ENCODE measurements around the gene RPL36. TPM values are rescaled to one million over a fixed set of nuclear protein-coding genes. Genes with fewer than 3 reads are reported as not detected.

Gene RPL36
- total RNA-seq, 1 donor from 2014 or later, result 634 TPM

GRCh38 chr19:5672708-5673459 is 17.2 kb upstream of the RPL36 start:
- Histone ChIP-seq H3K27me3 (ENCODE audit: control insufficient read depth in 3 of 3, insufficient read depth in 3 of 3, low read length in 3 of 3) (no peaks in the 10 kb centered on the region), H3K27ac (ENCODE audit: low read depth, low read length) (no peak overlapping the region), H3K9me3 (ENCODE audit: control insufficient read depth in 3 of 3, low read length in 3 of 3) (no peaks in the 10 kb centered on the region), H3K4me1 (ENCODE audit: control insufficient read depth in 3 of 3, insufficient read depth in 3 of 3, low read length in 3 of 3) (peaks cover 11 to 28% (median 16%) of the 10 kb centered on the region in 3 donors), H3K36me3 (ENCODE audit: control insufficient read depth in 3 of 3, insufficient read depth in 3 of 3, low read length in 3 of 3) (peaks cover 14 to 21% (median 18%) of the 10 kb centered on the region in 3 donors), H3K9ac (ENCODE audit: low read depth in 1 of 3, low read length in 3 of 3) (no peak overlapping the region), H3K4me3 (ENCODE audit: low read length in 3 of 3) (no peak overlapping the region)

GRCh38 chr19:5673752-5674151 is 16.3 kb upstream of the RPL36 start:
- peaks cover 11 to 28% (median 16%) of the 10 kb centered on the region in 3 donors for H3K4me1 ChIP-seq (ENCODE audit: control insufficient read depth in 3 of 3, insufficient read depth in 3 of 3, low read length in 3 of 3)
- no peaks in the 10 kb centered on the region for H3K9me3 ChIP-seq (ENCODE audit: control insufficient read depth in 3 of 3, low read length in 3 of 3)
- no peaks in the 10 kb centered on the region for H3K27me3 ChIP-seq (ENCODE audit: control insufficient read depth in 3 of 3, insufficient read depth in 3 of 3, low read length in 3 of 3)
- H3K27ac ChIP-seq (ENCODE audit: low read depth, low read length), result no peak overlapping the region
- H3K36me3 ChIP-seq (ENCODE audit: control insufficient read depth in 3 of 3, insufficient read depth in 3 of 3, low read length in 3 of 3), result peaks cover 16 to 21% (median 19%) of the 10 kb centered on the region in 3 donors
- no peak overlapping the region for H3K4me3 ChIP-seq (ENCODE audit: low read length in 3 of 3)
- H3K9ac ChIP-seq (ENCODE audit: low read depth in 1 of 3, low read length in 3 of 3), result no peak overlapping the region

- no peak overlapping the region for H3K27ac ChIP-seq (ENCODE audit: low read depth, low read length)
- H3K9me3 ChIP-seq (ENCODE audit: control insufficient read depth in 3 of 3, low read length in 3 of 3), result no peaks in the 10 kb centered on the region
- peaks cover 6 to 11% (median 9%) of the 10 kb centered on the region in 3 donors for H3K36me3 ChIP-seq (ENCODE audit: control insufficient read depth in 3 of 3, insufficient read depth in 3 of 3, low read length in 3 of 3)
- no peak overlapping the region for H3K4me3 ChIP-seq (ENCODE audit: low read length in 3 of 3)
- peaks cover 19 to 36% (median 23%) of the 10 kb centered on the region in 3 donors for H3K4me1 ChIP-seq (ENCODE audit: control insufficient read depth in 3 of 3, insufficient read depth in 3 of 3, low read length in 3 of 3)
- no peaks in the 10 kb centered on the region for H3K27me3 ChIP-seq (ENCODE audit: control insufficient read depth in 3 of 3, insufficient read depth in 3 of 3, low read length in 3 of 3)
- no peak overlapping the region for H3K9ac ChIP-seq (ENCODE audit: low read depth in 1 of 3, low read length in 3 of 3)
Measured at GRCh38 chr19:5674714-5675113, 15.4 kb upstream of the RPL36 start.

GRCh38 chr19:5676105-5676771 is 13.9 kb upstream of the RPL36 start:
- no peaks in the 10 kb centered on the region for H3K9me3 ChIP-seq (ENCODE audit: control insufficient read depth in 3 of 3, low read length in 3 of 3)
- H3K4me3 ChIP-seq (ENCODE audit: low read length in 3 of 3), result peak overlapping the region in 2 of 3 donors; percentile 13 to 38
- peak overlapping the region; percentile 23 for H3K27ac ChIP-seq (ENCODE audit: low read depth, low read length)
- peaks cover 6 to 8% (median 8%) of the 10 kb centered on the region in 3 donors for H3K36me3 ChIP-seq (ENCODE audit: control insufficient read depth in 3 of 3, insufficient read depth in 3 of 3, low read length in 3 of 3)
- H3K9ac ChIP-seq (ENCODE audit: low read depth in 1 of 3, low read length in 3 of 3), result peak overlapping the region in 1 of 3 donors; percentile 54
- no peaks in the 10 kb centered on the region for H3K27me3 ChIP-seq (ENCODE audit: control insufficient read depth in 3 of 3, insufficient read depth in 3 of 3, low read length in 3 of 3)
- H3K4me1 ChIP-seq (ENCODE audit: control insufficient read depth in 3 of 3, insufficient read depth in 3 of 3, low read length in 3 of 3), result peaks cover 24 to 47% (median 29%) of the 10 kb centered on the region in 3 donors

- Histone ChIP-seq H3K4me1 (ENCODE audit: control insufficient read depth in 3 of 3, insufficient read depth in 3 of 3, low read length in 3 of 3) (peaks cover 27 to 52% (median 31%) of the 10 kb centered on the region in 3 donors), H3K9ac (ENCODE audit: low read depth in 1 of 3, low read length in 3 of 3) (peak overlapping the region in 1 of 3 donors; percentile 54), H3K4me3 (ENCODE audit: low read length in 3 of 3) (peak overlapping the region in 1 of 3 donors; percentile 38), H3K27ac (ENCODE audit: low read depth, low read length) (peak overlapping the region; percentile 23), H3K27me3 (ENCODE audit: control insufficient read depth in 3 of 3, insufficient read depth in 3 of 3, low read length in 3 of 3) (no peaks in the 10 kb centered on the region), H3K36me3 (ENCODE audit: control insufficient read depth in 3 of 3, insufficient read depth in 3 of 3, low read length in 3 of 3) (peaks cover 5 to 7% (median 6%) of the 10 kb centered on the region in 3 donors), H3K9me3 (ENCODE audit: control insufficient read depth in 3 of 3, low read length in 3 of 3) (no peaks in the 10 kb centered on the region)
Measured at GRCh38 chr19:5676772-5677105, 13.4 kb upstream of the RPL36 start.

GRCh38 chr19:5677136-5677535 is 13.0 kb upstream of the RPL36 start:
- H3K4me1 ChIP-seq (ENCODE audit: control insufficient read depth in 3 of 3, insufficient read depth in 3 of 3, low read length in 3 of 3), result peaks cover 27 to 55% (median 31%) of the 10 kb centered on the region in 3 donors
- H3K27ac ChIP-seq (ENCODE audit: low read depth, low read length), result no peak overlapping the region
- no peak overlapping the region for H3K9ac ChIP-seq (ENCODE audit: low read depth in 1 of 3, low read length in 3 of 3)

GRCh38 chr19:5677580-5677979 is 12.5 kb upstream of the RPL36 start:
- Histone ChIP-seq H3K9me3 (ENCODE audit: control insufficient read depth in 3 of 3, low read length in 3 of 3) (no peaks in the 10 kb centered on the region), H3K36me3 (ENCODE audit: control insufficient read depth in 3 of 3, insufficient read depth in 3 of 3, low read length in 3 of 3) (peaks cover 5 to 7% (median 6%) of the 10 kb centered on the region in 3 donors), H3K27ac (ENCODE audit: low read depth, low read length) (no peak overlapping the region), H3K4me1 (ENCODE audit: control insufficient read depth in 3 of 3, insufficient read depth in 3 of 3, low read length in 3 of 3) (peaks cover 27 to 55% (median 31%) of the 10 kb centered on the region in 3 donors), H3K4me3 (ENCODE audit: low read length in 3 of 3) (no peak overlapping the region), H3K9ac (ENCODE audit: low read depth in 1 of 3, low read length in 3 of 3) (peak overlapping the region in 1 of 3 donors; percentile 33), H3K27me3 (ENCODE audit: control insufficient read depth in 3 of 3, insufficient read depth in 3 of 3, low read length in 3 of 3) (no peaks in the 10 kb centered on the region)

More at GRCh38 chr19:5677136-5677535, 13.0 kb upstream of the RPL36 start:
- H3K27me3 ChIP-seq (ENCODE audit: control insufficient read depth in 3 of 3, insufficient read depth in 3 of 3, low read length in 3 of 3), result no peaks in the 10 kb centered on the region
- H3K9me3 ChIP-seq (ENCODE audit: control insufficient read depth in 3 of 3, low read length in 3 of 3), result no peaks in the 10 kb centered on the region
- H3K4me3 ChIP-seq (ENCODE audit: low read length in 3 of 3), result no peak overlapping the region
- peaks cover 5 to 7% (median 6%) of the 10 kb centered on the region in 3 donors for H3K36me3 ChIP-seq (ENCODE audit: control insufficient read depth in 3 of 3, insufficient read depth in 3 of 3, low read length in 3 of 3)

- Histone ChIP-seq H3K27ac (ENCODE audit: low read depth, low read length) (no peak overlapping the region), H3K9ac (ENCODE audit: low read depth in 1 of 3, low read length in 3 of 3) (peak overlapping the region in 1 of 3 donors; percentile 33), H3K27me3 (ENCODE audit: control insufficient read depth in 3 of 3, insufficient read depth in 3 of 3, low read length in 3 of 3) (no peaks in the 10 kb centered on the region), H3K4me3 (ENCODE audit: low read length in 3 of 3) (no peak overlapping the region), H3K36me3 (ENCODE audit: control insufficient read depth in 3 of 3, insufficient read depth in 3 of 3, low read length in 3 of 3) (peaks cover 5 to 7% (median 6%) of the 10 kb centered on the region in 3 donors), H3K4me1 (ENCODE audit: control insufficient read depth in 3 of 3, insufficient read depth in 3 of 3, low read length in 3 of 3) (peaks cover 27 to 55% (median 29%) of the 10 kb centered on the region in 3 donors), H3K9me3 (ENCODE audit: control insufficient read depth in 3 of 3, low read length in 3 of 3) (no peaks in the 10 kb centered on the region)
Measured at GRCh38 chr19:5678071-5678718, 11.9 kb upstream of the RPL36 start.

GRCh38 chr19:5679289-5680083 is 10.6 kb upstream of the RPL36 start:
- no peaks in the 10 kb centered on the region for H3K27me3 ChIP-seq (ENCODE audit: control insufficient read depth in 3 of 3, insufficient read depth in 3 of 3, low read length in 3 of 3)
- no peaks in the 10 kb centered on the region for H3K9me3 ChIP-seq (ENCODE audit: control insufficient read depth in 3 of 3, low read length in 3 of 3)
- H3K9ac ChIP-seq (ENCODE audit: low read depth in 1 of 3, low read length in 3 of 3), result peak overlapping the region; percentile 97 to 99 (median 99)
- peaks cover 27 to 55% (median 29%) of the 10 kb centered on the region in 3 donors for H3K4me1 ChIP-seq (ENCODE audit: control insufficient read depth in 3 of 3, insufficient read depth in 3 of 3, low read length in 3 of 3)
- peaks cover 5 to 7% (median 6%) of the 10 kb centered on the region in 3 donors for H3K36me3 ChIP-seq (ENCODE audit: control insufficient read depth in 3 of 3, insufficient read depth in 3 of 3, low read length in 3 of 3)
- H3K4me3 ChIP-seq (ENCODE audit: low read length in 3 of 3), result peak overlapping the region; percentile 97 to 99 (median 99)
- H3K27ac ChIP-seq (ENCODE audit: low read depth, low read length), result peak overlapping the region; percentile 92
